Left colon (tissue), 2 donors: ENCODE measurements around the gene TBC1D9B. TPM values are rescaled to one million over a fixed set of nuclear protein-coding genes. Genes with fewer than 3 reads are reported as not detected.

Experiments
- ATAC-seq: fragments of 200-7000 bp; cut with Tn5 transposase; one replicate; pipeline ENCODE4 v1.9.1; 2020; ENCODE audit warnings: mild to moderate bottlenecking, moderate library complexity
- DNase-seq, 2 donors: peaks; one replicate each; pipeline ENCODE4 v3.0.0-alpha.2; 2020
- intact Hi-C, 2 donors: fragments of 100-400 bp; cut with DNase I in 1 of 2; cut with micrococcal nuclease in 1 of 2; formaldehyde crosslinking; loops; one replicate each; pipeline versions ENCODE4 v1.11.2 to v1.14.0; 2022; cut with DNase I, micrococcal nuclease
- total RNA-seq, 2 donors: library from RNA; stranded (reverse); fragmentation: NEBNext Ultra II Directional; extraction: Animal tissue kit (Norgen Biotek cat#: 25700); gene quantifications; one replicate each; pipeline ENCODE4 v1.2.1, GENCODE V29; 2021
- donor health status: DM: no; HTN: no; CAD: no.
- donor health status: DM: yes; HTN: yes; CAD: no.

The TBC1D9B gene
- total RNA-seq, 2 donors from 2014 or later, result 97.8 to 117 TPM

- ATAC-seq (no peak), DNase-seq (no peak)
- intact Hi-C loops, result no loop called here
These were observed 16.7 kb downstream of the TBC1D9B start for GRCh38 chr5:179890751-179891682.

- DNase-seq (no peak), ATAC-seq (no peak)
- intact Hi-C loops, result no loop called here
These were observed 17.8 kb downstream of the TBC1D9B start for GRCh38 chr5:179889885-179890284.

GRCh38 chr5:179887802-179888201, 19.9 kb downstream of the TBC1D9B start:
- no peak for ATAC-seq
- intact Hi-C loops, result no loop called here
- no peak for DNase-seq

GRCh38 chr5:179887095-179887494, 20.6 kb downstream of the TBC1D9B start:
- intact Hi-C loops, result no loop called here
- DNase-seq (no peak), ATAC-seq (no peak)

GRCh38 chr5:179886190-179886911, 21.3 kb downstream of the TBC1D9B start:
- intact Hi-C loops, result no loop called here
- ATAC-seq, result peak; percentile 14
- no peak for DNase-seq

- intact Hi-C loops, result no loop called here
- no peak for ATAC-seq
These were observed 22.1 kb downstream of the TBC1D9B start for GRCh38 chr5:179885491-179886090.

GRCh38 chr5:179883163-179883562, 24.5 kb downstream of the TBC1D9B start:
- ATAC-seq (no peak), DNase-seq (no peak)
- intact Hi-C loops, result no loop called here

More at GRCh38 chr5:179885491-179886090, 22.1 kb downstream of the TBC1D9B start:
- DNase-seq, result no peak

GRCh38 chr5:179882338-179882737, 25.4 kb downstream of the TBC1D9B start:
- DNase-seq (no peak), ATAC-seq (no peak)
- intact Hi-C loops, result no loop called here

- ATAC-seq, result peak; percentile 11
- intact Hi-C loops, result no loop called here
- DNase-seq, result no peak
These were observed 26.7 kb downstream of the TBC1D9B start for GRCh38 chr5:179880848-179881590.

- DNase-seq (no peak), ATAC-seq (peak; percentile 8)
- intact Hi-C loops, result no loop called here
These were observed 27.5 kb downstream of the TBC1D9B start for GRCh38 chr5:179880066-179880650.

GRCh38 chr5:179879690-179880010, 28.0 kb downstream of the TBC1D9B start:
- ATAC-seq (peak; percentile 6), DNase-seq (no peak)
- intact Hi-C loops, result no loop called here

GRCh38 chr5:179879003-179879689, 28.6 kb downstream of the TBC1D9B start:
- ATAC-seq, result peak; percentile 20
- DNase-seq, result no peak
- intact Hi-C loops, result no loop called here

- no peak for ATAC-seq
- intact Hi-C loops, result no loop called here
- no peak for DNase-seq
These were observed 29.3 kb downstream of the TBC1D9B start for GRCh38 chr5:179878222-179879002.

- DNase-seq, result no peak
- intact Hi-C loops, result no loop called here
- ATAC-seq, result no peak
These were observed 31.1 kb downstream of the TBC1D9B start for GRCh38 chr5:179876610-179876952.

GRCh38 chr5:179875741-179876609, 31.7 kb downstream of the TBC1D9B start:
- ATAC-seq, result no peak
- intact Hi-C loops, result no loop called here
- DNase-seq, result no peak

GRCh38 chr5:179874536-179875292, 33.0 kb downstream of the TBC1D9B start:
- no peak for DNase-seq

More at GRCh38 chr5:179874536-179875292, 33.0 kb downstream of the TBC1D9B start:
- intact Hi-C loops, result no loop called here
- no peak for ATAC-seq
